GM18951 (cell line): Measurements from ENCODE around the gene TCEA2.
"Not testable (repeated sequence)": the region's sequence is repeated elsewhere in the genome, so short reads cannot be mapped to it uniquely, and the experiment has no call there.

Experiments used
- POLR2A ChIP-seq: IDR thresholded peaks from 4 replicates; pipeline ENCODE4 v1.6.1; 2011; ENCODE audit warnings: mild to moderate bottlenecking; ENCODE audit not compliant: insufficient read length, insufficient read depth; ENCODE audit errors: extremely low read depth
- in situ Hi-C: fragments of 300-500 bp; cut with MboI; formaldehyde crosslinking; loops from one replicate; pipeline ENCODE4 v1.12.0; 2022; ENCODE audit warnings: low sequenced_read_pairs, mixed read lengths, inconsistent platforms; ENCODE audit not compliant: unreplicated experiment

The TCEA2 gene

GRCh38 chr20:64086801-64087200 is 23.8 kb downstream of the TCEA2 start:
- in situ Hi-C loops = no loop called here
- TF ChIP-seq POLR2A = no peak

GRCh38 chr20:64087226-64087825 is 24.3 kb downstream of the TCEA2 start:
- in situ Hi-C loops = not testable (repeated sequence)

- in situ Hi-C loops = not testable (repeated sequence)
Observed at GRCh38 chr20:64088586-64088985, 25.6 kb downstream of the TCEA2 start.

- in situ Hi-C loops = no loop called here
- TF ChIP-seq POLR2A = no peak
Observed at GRCh38 chr20:64090165-64090564, 27.2 kb downstream of the TCEA2 start.

GRCh38 chr20:64091340-64091739 is 28.3 kb downstream of the TCEA2 start:
- in situ Hi-C loops = no loop called here
- no peak for TF ChIP-seq POLR2A

GRCh38 chr20:64091770-64092169 is 28.8 kb downstream of the TCEA2 start:
- in situ Hi-C loops = no loop called here

GRCh38 chr20:64092258-64093012 is 29.4 kb downstream of the TCEA2 start:
- in situ Hi-C loops = no loop called here
- no peak for TF ChIP-seq POLR2A

More at GRCh38 chr20:64091770-64092169, 28.8 kb downstream of the TCEA2 start:
- no peak for TF ChIP-seq POLR2A

- in situ Hi-C loops = no loop called here
- no peak for TF ChIP-seq POLR2A
Observed at GRCh38 chr20:64093013-64093503, 30.1 kb downstream of the TCEA2 start.

GRCh38 chr20:64095455-64095854 is 32.5 kb downstream of the TCEA2 start:
- TF ChIP-seq POLR2A = no peak
- in situ Hi-C loops = no loop called here

GRCh38 chr20:64095927-64096326 is 32.9 kb downstream of the TCEA2 start:
- in situ Hi-C loops = no loop called here
- no peak for TF ChIP-seq POLR2A

- in situ Hi-C loops = no loop called here
- no peak for TF ChIP-seq POLR2A
Observed at GRCh38 chr20:64096535-64096934, 33.5 kb downstream of the TCEA2 start.

GRCh38 chr20:64098471-64099013 is 35.5 kb downstream of the TCEA2 start:
- TF ChIP-seq POLR2A = no peak
- in situ Hi-C loops = no loop called here

GRCh38 chr20:64099086-64099786 is 36.2 kb downstream of the TCEA2 start:
- in situ Hi-C loops = no loop called here
- no peak for TF ChIP-seq POLR2A
